CD4-positive, alpha-beta T cell (primary cell): ENCODE data around the gene PRADC1. TPM values are rescaled to one million over a fixed set of nuclear protein-coding genes. Genes with fewer than 3 reads are reported as not detected.
A peak's percentile ranks its signal among the peaks of the same experiment; 100 is the strongest.

Experiments used
- ATAC-seq: fragments of 200-7000 bp; cut with Tn5 transposase; one replicate; pipeline ENCODE4 v1.10.0; 2022; ENCODE audit warnings: mild to moderate bottlenecking; ENCODE audit not compliant: poor library complexity
- CTCF ChIA-PET: fragments of 350-600 bp; sonication (Branson Sonifier 250); formaldehyde crosslinking; loops from one replicate; lab custom pipeline; 2021; ENCODE audit warnings: antibody characterized with exemption, inconsistent platforms; lab: Charles Lee
- POLR2A ChIA-PET: fragments of 350-600 bp; sonication (Branson Sonifier 250); formaldehyde crosslinking; loops from one replicate; lab custom pipeline; 2021; ENCODE audit warnings: antibody characterized with exemption, inconsistent platforms; lab: Charles Lee
- DNase-seq, 14 experiments: peaks; one replicate each; pipeline ENCODE4 v3.0.0-alpha.2; 2013 to 2020; ENCODE audit warnings: mixed read lengths in 2 of 14
- H3K27ac ChIP-seq, 2 donors: one replicate each; pipeline versions ENCODE4 v1.5.1 to v1.7.0; 2013; ENCODE audit warnings: low read length in 2 of 2, low read depth in 1 of 2, mild to moderate bottlenecking in 1 of 2
- H3K27me3 ChIP-seq, 2 experiments: 1 replicate in 1 of 2; 2 replicates in 1 of 2; pipeline versions ENCODE4 v1.6.1 to v1.7.0; 2013; ENCODE audit warnings: low read length in 2 of 2, control low read depth in 1 of 2, mild to moderate bottlenecking in 1 of 2, moderate library complexity in 1 of 2; ENCODE audit not compliant: insufficient read depth in 2 of 2, control insufficient read depth in 1 of 2
- H3K36me3 ChIP-seq: one replicate; pipeline ENCODE4 v1.6.1; 2013; ENCODE audit warnings: low read length, control low read depth; ENCODE audit not compliant: insufficient read depth
- H3K4me1 ChIP-seq: one replicate; pipeline ENCODE4 v1.6.1; 2013; ENCODE audit warnings: low read length, control low read depth; ENCODE audit not compliant: insufficient read depth
- H3K4me3 ChIP-seq: one replicate; pipeline ENCODE4 v1.5.1; 2013; ENCODE audit warnings: mild to moderate bottlenecking, low read length, moderate library complexity
- H3K9me3 ChIP-seq, 2 experiments: 1 replicate in 1 of 2; 2 replicates in 1 of 2; pipeline versions ENCODE4 v1.6.1 to v1.7.0; 2013; ENCODE audit warnings: low read length in 2 of 2, mild to moderate bottlenecking in 2 of 2, control low read depth in 1 of 2, moderate library complexity in 1 of 2; ENCODE audit not compliant: control insufficient read depth in 1 of 2, insufficient read depth in 1 of 2
- H3K27ac Mint-ChIP-seq: one replicate; pipeline ENCODE4 v1.8.0; 2020; ENCODE audit warnings: mixed read lengths
- H3K27me3 Mint-ChIP-seq: one replicate; pipeline ENCODE4 v1.8.0; 2021; ENCODE audit warnings: mixed read lengths
- H3K36me3 Mint-ChIP-seq: one replicate; pipeline ENCODE4 v1.8.0; 2021; ENCODE audit warnings: low read depth, mixed read lengths
- H3K4me1 Mint-ChIP-seq: one replicate; pipeline ENCODE4 v1.8.0; 2021; ENCODE audit warnings: low read depth, mixed read lengths
- H3K4me3 Mint-ChIP-seq: one replicate; pipeline ENCODE4 v1.8.0; 2020; ENCODE audit warnings: mild to moderate bottlenecking, mixed read lengths
- H3K9me3 Mint-ChIP-seq: one replicate; pipeline ENCODE4 v1.8.0; 2020; ENCODE audit warnings: mixed read lengths
- intact Hi-C, 2 experiments: fragments of 100-400 bp; cut with DNase I in 1 of 2; cut with micrococcal nuclease in 1 of 2; formaldehyde crosslinking; loops; one replicate each; pipeline versions ENCODE4 v1.15.1 to v1.9.0; 2023 to 2025; cut with DNase I, micrococcal nuclease
- total RNA-seq, 174 experiments: library from RNA in 2 of 174; stranded (reverse) in 2 of 174; gene quantifications; one replicate each; pipeline ENCODE4 v1.2.3 and lab custom pipeline; 2021 to 2026
- TF ChIP-seq, protein P1 (sequence below): fragments of 200-600 bp; IDR thresholded peaks from one replicate; pipeline ENCODE4 v1.8.0; 2022; ENCODE audit warnings: antibody characterized with exemption, mild to moderate bottlenecking

PRADC1 gene
- total RNA-seq, 2 experiments from 2014 or later = 2.9 to 3.0 TPM

DNA sequence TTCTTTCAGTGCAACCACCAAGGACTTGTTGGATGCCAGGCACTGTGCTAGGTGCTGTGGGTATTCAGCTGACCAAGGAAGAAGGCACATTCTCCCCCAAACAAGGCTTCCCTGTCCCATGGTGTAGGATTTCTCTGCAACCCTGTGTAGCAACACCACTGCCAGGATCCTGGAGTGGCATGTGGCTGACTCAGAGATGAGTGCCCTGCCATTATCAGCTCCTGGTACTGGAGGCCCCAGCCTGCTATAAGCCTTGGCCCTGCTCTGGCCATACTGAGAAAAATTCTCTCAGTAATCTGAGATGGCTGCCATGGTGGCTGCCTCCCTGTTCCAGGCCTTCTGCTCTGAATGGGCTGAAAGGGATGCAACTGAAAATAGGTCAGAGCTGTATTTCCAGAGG, 14.7 kb downstream of the PRADC1 start:
- ATAC-seq (no peak), DNase-seq (no peak)
- no peaks in the 10 kb centered on the region for H3K27me3 Mint-ChIP-seq
- no peak overlapping the region for H3K27ac ChIP-seq
- POLR2A ChIA-PET = interaction anchor here (1.1 kb wide), 2 partner anchors 9 to 15 kb away, joined by 3 to 6 read pairs; partner anchors contain the start of genes CCT7 and PRADC1
- H3K4me1 ChIP-seq = peaks cover 19% of the 10 kb centered on the region
- no peaks in the 10 kb centered on the region for H3K27me3 ChIP-seq
- CTCF ChIA-PET = interaction anchor here (1.8 kb wide), 1 partner anchor 41 kb away, joined by 6 read pairs; no protein-coding TSS in a partner anchor
- peaks cover 25% of the 10 kb centered on the region for H3K4me1 Mint-ChIP-seq
- H3K36me3 ChIP-seq = peaks cover 46% of the 10 kb centered on the region
- H3K9me3 Mint-ChIP-seq = no peaks in the 10 kb centered on the region
- no peaks in the 10 kb centered on the region for H3K9me3 ChIP-seq
- H3K4me3 ChIP-seq = no peak overlapping the region
- no peak overlapping the region for H3K27ac Mint-ChIP-seq
- intact Hi-C loops = loop anchor here in 1 of 2 experiments (10.0 kb wide), 1 partner anchor 1437 kb away; the partner anchor contains the start of gene SEMA4F
- no peak overlapping the region for H3K4me3 Mint-ChIP-seq
- peaks cover 54% of the 10 kb centered on the region for H3K36me3 Mint-ChIP-seq
- TF ChIP-seq, protein P1, sequence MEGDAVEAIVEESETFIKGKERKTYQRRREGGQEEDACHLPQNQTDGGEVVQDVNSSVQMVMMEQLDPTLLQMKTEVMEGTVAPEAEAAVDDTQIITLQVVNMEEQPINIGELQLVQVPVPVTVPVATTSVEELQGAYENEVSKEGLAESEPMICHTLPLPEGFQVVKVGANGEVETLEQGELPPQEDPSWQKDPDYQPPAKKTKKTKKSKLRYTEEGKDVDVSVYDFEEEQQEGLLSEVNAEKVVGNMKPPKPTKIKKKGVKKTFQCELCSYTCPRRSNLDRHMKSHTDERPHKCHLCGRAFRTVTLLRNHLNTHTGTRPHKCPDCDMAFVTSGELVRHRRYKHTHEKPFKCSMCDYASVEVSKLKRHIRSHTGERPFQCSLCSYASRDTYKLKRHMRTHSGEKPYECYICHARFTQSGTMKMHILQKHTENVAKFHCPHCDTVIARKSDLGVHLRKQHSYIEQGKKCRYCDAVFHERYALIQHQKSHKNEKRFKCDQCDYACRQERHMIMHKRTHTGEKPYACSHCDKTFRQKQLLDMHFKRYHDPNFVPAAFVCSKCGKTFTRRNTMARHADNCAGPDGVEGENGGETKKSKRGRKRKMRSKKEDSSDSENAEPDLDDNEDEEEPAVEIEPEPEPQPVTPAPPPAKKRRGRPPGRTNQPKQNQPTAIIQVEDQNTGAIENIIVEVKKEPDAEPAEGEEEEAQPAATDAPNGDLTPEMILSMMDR = no peak

DNA sequence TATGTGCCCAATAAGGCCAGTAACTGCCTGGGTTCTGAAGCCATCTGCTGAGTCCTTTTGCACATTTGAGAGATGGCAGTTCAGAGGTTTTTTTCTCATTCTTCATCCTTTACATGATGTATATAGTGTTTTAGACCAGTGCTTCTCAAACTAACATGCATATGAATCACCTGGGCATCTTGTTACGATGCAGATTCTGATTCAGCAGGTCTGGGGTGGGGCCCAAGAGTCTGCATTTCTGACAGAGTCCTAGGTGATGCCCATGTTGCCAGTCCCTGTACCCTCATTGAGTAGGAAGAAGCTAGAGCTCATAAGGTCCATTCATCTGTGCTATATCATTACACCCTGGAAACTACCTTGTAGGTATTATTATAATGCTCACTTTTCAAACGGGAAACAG, 15.2 kb downstream of the PRADC1 start:
- intact Hi-C loops = loop anchor here in 1 of 2 experiments (1.0 to 10.0 kb wide), 2 partner anchors 12 to 1437 kb away; partner anchors contain the start of gene SEMA4F
- Histone ChIP-seq H3K27me3 (no peaks in the 10 kb centered on the region), H3K9me3 (no peaks in the 10 kb centered on the region), H3K4me3 (no peak overlapping the region), H3K4me1 (peaks cover 24% of the 10 kb centered on the region), H3K27ac (no peak overlapping the region), H3K36me3 (peaks cover 42% of the 10 kb centered on the region)
- Mint-ChIP-seq H3K9me3 (no peaks in the 10 kb centered on the region), H3K27ac (no peak overlapping the region), H3K36me3 (peaks cover 49% of the 10 kb centered on the region), H3K4me1 (peaks cover 30% of the 10 kb centered on the region), H3K4me3 (peak overlapping the region; percentile 27), H3K27me3 (no peaks in the 10 kb centered on the region)
- POLR2A ChIA-PET = interaction anchor here (1.1 kb wide), 1 partner anchor 16 kb away, joined by 6 read pairs; the partner anchor contains the start of genes CCT7 and PRADC1
- ATAC-seq (no peak), DNase-seq (no peak)
- CTCF ChIA-PET = interaction anchor here (1.8 kb wide), 1 partner anchor 41 kb away, joined by 6 read pairs; no protein-coding TSS in a partner anchor
- TF ChIP-seq, protein P1 = no peak

DNA sequence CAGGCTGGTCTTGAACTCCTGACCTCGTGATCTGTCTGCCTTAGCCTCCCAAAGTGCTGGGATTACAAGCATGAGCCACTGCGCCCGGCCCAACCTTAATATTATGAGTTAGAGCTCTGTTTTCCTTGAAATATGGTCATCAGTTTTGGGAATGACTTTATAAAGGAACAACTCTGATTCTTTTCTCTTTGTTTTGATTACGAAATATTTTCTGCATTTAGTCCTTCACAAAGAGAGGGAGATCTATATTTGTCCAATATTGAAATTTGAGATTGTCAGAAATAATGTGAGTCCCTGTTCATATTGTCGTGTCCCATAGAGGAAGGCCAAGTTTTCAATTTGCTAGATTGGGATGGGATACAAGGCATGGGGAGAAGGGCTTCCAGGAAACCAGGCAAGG, 15.9 kb downstream of the PRADC1 start:
- no peaks in the 10 kb centered on the region for H3K9me3 ChIP-seq
- TF ChIP-seq, protein P1 = no peak
- ChIA-PET CTCF (interaction anchor here (1.8 kb wide), 1 partner anchor 40 kb away, joined by 6 read pairs; no protein-coding TSS in a partner anchor), POLR2A (no interaction called here)
- H3K4me1 ChIP-seq = peaks cover 30% of the 10 kb centered on the region
- no peak overlapping the region for H3K27ac Mint-ChIP-seq
- no peak overlapping the region for H3K27ac ChIP-seq
- H3K27me3 Mint-ChIP-seq = no peaks in the 10 kb centered on the region
- peaks cover 42% of the 10 kb centered on the region for H3K36me3 Mint-ChIP-seq
- no peak for DNase-seq
- no peak overlapping the region for H3K4me3 Mint-ChIP-seq
- no peak for ATAC-seq
- intact Hi-C loops = loop anchor here in 1 of 2 experiments (1.0 to 10.0 kb wide), 2 partner anchors 13 to 1438 kb away; partner anchors contain the start of gene SEMA4F
- H3K27me3 ChIP-seq = no peaks in the 10 kb centered on the region
- no peaks in the 10 kb centered on the region for H3K9me3 Mint-ChIP-seq
- peaks cover 35% of the 10 kb centered on the region for H3K36me3 ChIP-seq
- peaks cover 37% of the 10 kb centered on the region for H3K4me1 Mint-ChIP-seq
- H3K4me3 ChIP-seq = no peak overlapping the region
